NCI-H2227 (cell line): ENCODE measurements around the gene ESRRG.

ENCODE experiments used
- DNase-seq: peaks from one replicate; lab custom pipeline; 2025; ENCODE audit not compliant: unreplicated experiment; lab: John Stamatoyannopoulos, UW

ESRRG gene

GRCh38 chr1:216723274-216723780 lies at the start of gene ESRRG:
ESRRG (minus strand) TSS chr1:216723429; CDS start chr1:216723299, 130 bp downstream.
- DNase-seq = peak; percentile 70

DNA sequence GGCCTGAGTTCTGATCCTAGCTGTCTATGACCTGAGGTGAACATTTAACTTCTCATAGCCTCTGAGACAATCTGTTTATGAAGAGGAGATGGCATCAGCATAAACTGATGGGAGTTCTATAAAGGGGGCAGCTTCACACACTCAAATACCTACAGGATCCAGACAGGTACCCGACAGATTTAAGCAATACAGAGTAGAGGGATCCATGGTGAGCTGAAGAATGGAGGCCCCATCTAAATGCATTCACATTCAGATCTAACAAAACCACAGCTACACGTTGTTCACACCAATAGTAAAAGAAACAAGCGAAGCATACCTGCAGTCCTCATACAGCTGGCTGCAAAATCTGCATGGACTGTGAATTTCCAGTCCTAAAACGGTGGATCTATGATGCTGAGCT lies 48.7 kb upstream of the ESRRG start:
- no peak for DNase-seq

GRCh38 chr1:216766633-216767327 lies 43.6 kb upstream of the ESRRG start:
- no peak for DNase-seq

GRCh38 chr1:216765346-216766300 lies 42.4 kb upstream of the ESRRG start:
- no peak for DNase-seq

DNA sequence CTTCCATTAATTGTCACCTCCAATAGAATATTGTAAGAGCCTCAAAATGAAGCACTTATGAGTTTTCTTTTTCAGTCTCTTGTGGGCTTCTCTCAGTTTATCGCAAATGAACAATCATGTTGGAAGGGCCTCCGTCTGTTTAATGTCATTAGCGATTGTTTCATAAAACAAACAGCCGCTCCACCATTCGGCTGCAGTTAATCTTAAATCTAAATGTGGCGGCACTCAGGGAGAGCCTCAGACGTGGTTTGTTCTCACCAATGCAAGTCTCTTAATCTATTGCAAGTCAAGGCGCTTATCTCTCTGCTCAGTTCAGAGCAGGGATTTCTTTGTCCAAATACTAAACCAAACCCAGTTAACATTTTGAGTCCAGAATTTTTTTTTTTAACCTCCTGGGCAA lies 34.9 kb upstream of the ESRRG start:
- no peak for DNase-seq

DNA sequence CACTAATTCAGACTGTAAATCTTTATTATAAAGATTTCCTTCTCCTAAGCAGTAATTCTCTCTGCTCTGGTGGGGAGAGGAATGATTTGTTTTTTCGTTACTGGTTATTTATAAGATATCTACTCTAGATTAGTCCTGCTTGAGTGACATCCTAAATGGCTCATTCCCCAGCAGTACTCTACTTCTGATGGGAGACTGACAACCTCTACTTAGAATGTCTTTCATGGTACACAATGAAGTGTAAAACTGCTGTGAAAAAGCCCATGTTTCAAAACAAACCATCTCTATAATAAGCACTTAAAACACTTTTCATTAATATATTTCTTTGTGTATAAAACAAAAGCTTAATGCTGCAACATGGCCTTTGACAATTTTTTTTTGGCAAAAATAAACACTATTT lies 33.9 kb upstream of the ESRRG start:
- no peak for DNase-seq

DNA sequence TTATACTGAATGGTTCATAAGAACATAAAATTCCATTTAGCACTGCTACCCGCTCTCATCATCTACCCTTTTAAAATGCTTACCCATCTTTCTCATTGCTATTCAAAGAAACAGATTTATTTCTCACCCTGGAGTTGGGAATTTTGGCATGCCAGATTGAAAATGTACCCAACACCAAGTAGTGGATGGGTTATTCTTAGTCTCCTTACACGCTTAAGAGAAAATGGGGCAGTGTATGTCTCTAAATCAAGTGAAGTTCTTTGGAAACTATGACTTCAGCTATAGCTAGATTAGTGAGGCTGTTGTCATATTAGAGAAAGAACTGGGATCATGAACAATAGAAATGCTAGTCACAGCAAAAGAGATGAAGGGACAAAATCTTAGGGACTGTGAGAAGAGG lies 27.7 kb upstream of the ESRRG start:
- no peak for DNase-seq

- DNase-seq = peak; percentile 73
Observed at GRCh38 chr1:216750031-216750627, 26.9 kb upstream of the ESRRG start.

DNA sequence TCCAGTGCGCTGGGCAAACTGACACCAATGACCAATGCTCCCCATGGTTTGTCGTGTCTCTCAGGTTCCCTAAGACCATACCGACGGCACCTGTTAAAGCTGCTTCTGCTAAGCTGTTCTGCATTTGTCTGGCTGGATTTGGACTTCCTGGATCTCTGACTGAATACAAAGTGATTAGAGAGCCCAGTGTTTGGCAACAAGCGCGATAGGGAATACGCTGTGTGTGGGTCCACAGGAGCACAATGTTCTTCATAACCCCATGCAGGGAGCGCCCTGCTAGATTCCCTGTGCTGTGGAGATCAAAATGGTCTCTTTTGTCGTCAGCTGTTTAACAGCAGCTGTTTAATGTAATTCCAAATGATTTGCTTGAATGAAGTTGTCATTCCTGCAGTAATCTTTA lies 26.0 kb upstream of the ESRRG start:
- DNase-seq = no peak

DNA sequence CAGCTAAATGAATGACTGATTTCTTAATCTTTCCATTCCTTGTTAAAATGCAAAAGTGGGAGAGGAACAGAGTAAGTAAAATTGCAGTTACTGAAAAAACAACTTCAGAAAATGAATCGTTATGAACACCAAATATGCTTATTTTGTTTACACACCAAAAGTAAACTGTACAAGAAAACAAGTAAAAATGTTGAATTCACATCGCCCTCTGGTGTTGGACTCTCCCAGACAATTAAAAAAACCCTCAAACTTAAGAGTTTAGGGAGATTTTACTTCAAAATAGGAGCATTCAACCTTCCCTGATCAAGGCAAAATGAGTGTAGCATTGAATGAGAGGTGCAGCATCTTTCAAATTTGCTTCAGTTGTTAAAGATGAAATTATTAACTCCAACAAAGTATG lies 19.4 kb upstream of the ESRRG start:
- peak; percentile 6 for DNase-seq

DNA sequence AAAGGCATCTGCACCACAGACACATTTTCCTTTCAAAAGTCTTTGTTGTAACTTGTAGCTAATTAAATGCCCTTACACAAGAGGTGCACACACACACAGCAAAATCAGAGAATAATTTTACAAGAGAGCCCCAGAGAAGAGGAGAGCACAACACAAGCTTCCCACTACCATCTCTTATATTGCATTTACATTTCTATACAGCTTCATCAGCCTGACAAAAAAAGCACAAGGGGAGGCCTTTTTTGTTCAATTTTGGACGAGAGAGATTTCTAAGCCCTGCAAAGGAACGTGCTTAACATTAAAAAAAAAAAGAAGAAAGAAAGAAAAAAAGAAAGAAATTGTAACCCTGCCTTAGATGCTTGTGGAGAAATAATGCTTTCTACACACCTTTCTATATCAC lies 17.1 kb upstream of the ESRRG start:
- DNase-seq = no peak

GRCh38 chr1:216739793-216740192 lies 16.6 kb upstream of the ESRRG start:
- DNase-seq = no peak

DNA sequence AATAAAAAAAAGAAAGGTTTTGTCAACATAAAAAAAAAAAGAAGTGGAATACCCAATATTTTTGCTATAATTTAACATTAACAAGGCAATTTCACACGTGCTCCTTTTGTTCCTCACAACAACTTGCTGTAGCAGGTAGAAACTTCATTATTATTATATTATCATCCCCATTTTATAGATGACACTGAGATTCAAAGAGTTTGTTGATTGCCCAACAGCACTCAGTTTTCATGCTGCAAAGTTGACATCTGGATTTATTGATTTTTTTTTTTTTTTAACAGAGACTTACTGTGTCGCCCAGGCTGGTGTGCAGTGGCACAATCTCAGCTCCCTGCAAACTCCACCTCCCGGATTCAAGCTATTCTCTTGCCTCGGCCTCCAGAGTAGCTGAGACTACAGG lies 8.9 kb upstream of the ESRRG start:
- DNase-seq = no peak

DNA sequence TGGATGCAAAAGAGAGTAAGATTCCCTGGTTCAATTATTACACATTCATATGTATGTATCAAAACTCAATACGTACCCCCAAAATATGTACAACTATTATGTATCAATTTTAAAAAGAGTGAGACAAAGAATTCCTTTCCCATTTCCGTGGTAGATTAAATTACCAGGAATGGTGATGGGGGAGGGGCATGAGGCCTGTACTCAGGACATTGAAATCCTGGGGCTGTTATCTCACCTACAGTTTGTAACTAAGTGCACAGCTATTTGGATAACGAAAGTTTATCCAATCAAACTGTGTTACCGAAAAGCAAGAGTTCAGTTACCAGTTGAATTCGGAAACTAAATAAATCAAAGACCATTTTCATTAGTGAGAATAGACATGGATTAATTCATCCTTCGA lies 8.3 kb upstream of the ESRRG start:
- DNase-seq = no peak

DNA sequence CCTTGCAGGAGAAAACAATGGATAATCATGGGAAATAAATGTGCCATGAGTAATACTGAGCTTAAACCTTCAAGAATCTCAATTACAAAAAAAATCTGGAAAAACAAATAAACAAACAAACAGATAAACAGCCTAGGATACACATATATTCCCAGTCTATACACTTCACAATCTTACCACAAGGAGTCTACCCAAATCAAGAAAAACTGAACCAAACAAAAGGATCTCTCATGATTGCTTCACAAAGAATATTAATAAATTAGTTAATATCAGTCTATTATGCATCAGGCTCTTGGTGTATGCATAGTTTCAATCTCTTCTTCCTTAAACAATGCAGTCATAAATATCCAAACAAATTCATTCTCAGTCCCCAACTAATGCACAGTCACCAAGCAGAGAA lies 3.2 kb upstream of the ESRRG start:
- DNase-seq = no peak

DNA sequence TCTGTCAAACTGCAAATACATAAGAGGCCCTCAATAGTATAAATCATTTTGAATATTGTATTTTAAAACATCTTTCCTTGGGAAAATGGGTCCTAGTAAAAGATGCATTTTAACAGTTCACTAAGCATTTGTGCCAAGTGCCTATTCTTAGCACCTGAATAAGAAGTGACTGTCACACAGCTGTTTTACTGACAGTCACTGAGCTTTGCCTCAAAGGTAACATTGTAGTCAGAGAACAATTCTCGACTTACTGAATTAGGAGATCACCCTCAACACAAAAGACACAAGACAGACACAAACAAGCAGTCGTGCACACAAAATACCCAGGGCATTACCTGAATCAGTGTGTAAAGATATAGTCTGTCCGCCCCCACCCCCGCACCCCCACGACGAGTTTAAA lies 408 bp downstream of the ESRRG start:
- DNase-seq = no peak

DNA sequence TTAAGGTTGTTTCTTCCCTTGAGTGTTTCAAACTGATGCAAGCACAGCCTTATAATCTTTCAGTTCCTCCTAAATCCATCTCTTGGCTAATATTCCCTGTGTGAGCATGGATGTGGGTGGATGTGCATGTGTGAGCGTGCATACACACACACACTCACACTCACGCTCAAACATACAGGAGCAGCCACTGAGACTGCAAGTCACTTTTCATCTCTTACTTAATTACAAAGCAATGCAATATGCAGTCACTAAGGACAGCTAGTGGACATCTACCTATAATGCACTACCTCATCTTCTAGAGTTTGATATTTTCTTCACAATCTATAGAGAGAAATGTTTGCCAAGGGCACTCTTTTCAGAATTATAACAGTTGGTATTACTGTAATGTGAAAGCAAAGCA lies 1.4 kb downstream of the ESRRG start:
- DNase-seq = peak; percentile 8

- DNase-seq = no peak
Observed at GRCh38 chr1:216721062-216721461, 2.2 kb downstream of the ESRRG start.

DNA sequence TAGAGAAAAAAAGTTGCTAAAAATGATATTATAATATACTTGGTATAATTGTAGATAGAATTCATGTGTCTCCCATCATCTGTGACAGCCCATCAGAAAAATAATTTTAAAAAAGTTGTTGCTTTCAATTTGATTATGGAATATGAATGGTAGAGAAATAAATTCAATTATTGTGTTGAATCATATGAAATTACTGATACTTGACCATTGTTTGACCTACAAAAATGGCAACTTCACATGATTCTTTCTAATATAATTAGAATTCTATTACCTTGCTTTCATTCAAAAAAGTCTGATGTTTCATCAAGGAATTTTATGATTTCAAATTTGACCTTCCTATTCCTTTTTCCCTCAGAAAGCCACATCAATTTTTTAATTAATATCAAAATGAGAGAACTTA lies 11.5 kb downstream of the ESRRG start:
- no peak for DNase-seq

DNA sequence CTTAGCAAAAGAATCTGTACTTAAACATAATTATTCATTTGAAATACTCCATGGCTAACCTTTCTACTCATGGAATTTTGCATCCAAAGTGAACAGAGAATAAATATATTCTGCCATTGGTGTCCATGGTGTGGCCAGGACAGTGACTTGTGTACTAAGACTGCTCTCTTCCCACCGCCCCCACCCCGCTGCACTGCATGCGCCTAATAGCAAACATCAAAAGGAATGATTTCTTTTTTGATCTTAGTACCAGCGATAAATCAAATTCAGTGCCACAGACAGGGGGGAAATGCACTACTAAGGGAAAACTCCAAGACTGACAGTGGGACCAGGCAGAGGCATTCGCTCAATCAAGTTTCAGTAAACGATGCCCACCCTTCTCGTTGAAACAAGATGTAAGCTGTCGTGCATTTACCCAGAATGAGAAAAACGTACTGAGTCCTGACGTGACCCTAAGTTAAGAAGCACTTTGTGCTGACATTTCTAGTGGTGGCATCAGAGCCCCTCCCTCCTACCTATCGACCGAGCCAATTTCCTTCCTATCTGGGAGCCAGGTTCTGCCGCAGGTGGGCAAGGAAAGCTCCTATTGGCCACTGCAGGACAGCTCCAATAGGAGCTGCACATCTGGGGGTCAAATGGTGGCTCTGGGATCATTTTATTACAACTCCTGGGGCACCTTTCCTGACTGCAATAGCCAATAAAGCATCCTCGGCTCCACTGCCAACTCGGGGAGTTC lies 12.5 kb downstream of the ESRRG start:
- peak; percentile 12 for DNase-seq

DNA sequence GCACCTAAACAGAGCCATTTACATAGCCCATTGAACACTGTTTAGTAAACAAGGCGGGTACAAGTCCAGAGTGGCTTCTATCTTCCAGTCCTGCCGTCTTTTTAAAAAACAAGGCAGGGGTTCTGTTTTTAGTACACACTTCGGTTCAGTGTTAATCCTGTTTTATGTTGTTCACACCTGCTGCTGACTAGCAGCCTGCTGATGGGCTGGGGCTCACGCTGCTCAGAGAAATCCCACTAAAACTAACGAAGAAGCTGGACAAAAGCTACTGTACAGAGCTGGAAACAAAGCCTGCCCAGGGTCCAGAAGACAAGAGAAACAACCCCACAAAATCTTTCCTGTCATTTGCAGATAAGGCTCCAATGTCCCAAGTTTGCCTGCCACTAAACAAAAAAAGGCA lies 13.2 kb downstream of the ESRRG start:
- DNase-seq = no peak
